Choroid plexus epithelial cell (primary cell): Measurements from ENCODE around the gene GEMIN7.
A peak's percentile ranks its signal among the peaks of the same experiment; 100 is the strongest.

Source experiments
- DNase-seq: peaks from one replicate; pipeline ENCODE4 v3.0.0-alpha.2; 2010; ENCODE audit warnings: low read depth
- H3K4me3 ChIP-seq: 2 replicates; pipeline ENCODE4 v1.5.1; 2011; ENCODE audit warnings: low read depth, mild to moderate bottlenecking, control low read depth, low read length, moderate library complexity
- TF ChIP-seq, protein P1 (sequence below): conservative IDR thresholded peaks from 2 replicates; pipeline ENCODE4 v1.5.1; 2011; ENCODE audit warnings: low read depth, mild to moderate bottlenecking, control low read depth, inconsistent platforms, low read length, moderate library complexity

Gene GEMIN7

DNA sequence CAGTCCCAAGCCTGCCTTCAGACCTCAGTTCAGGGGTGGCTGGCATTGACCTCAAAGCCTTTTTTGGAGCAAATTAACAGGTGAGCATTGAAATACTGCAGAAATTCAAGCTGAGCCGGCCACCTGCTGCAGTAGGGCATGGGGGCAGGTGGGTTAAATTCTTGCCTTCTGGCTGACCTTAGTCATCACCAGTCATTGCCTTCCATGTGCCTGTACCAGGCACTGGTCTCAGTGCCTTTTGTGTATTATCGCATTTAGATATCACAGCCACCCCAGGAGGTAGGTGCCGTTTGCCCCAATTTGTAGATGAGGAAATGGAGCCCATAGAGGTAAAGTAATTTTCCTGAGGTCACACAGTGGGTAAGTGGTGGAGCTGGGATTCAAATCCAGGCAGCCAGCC is 21.1 kb downstream of the GEMIN7 start:
- no peak overlapping the region for H3K4me3 ChIP-seq
- DNase-seq = no peak
- TF ChIP-seq, protein P1, sequence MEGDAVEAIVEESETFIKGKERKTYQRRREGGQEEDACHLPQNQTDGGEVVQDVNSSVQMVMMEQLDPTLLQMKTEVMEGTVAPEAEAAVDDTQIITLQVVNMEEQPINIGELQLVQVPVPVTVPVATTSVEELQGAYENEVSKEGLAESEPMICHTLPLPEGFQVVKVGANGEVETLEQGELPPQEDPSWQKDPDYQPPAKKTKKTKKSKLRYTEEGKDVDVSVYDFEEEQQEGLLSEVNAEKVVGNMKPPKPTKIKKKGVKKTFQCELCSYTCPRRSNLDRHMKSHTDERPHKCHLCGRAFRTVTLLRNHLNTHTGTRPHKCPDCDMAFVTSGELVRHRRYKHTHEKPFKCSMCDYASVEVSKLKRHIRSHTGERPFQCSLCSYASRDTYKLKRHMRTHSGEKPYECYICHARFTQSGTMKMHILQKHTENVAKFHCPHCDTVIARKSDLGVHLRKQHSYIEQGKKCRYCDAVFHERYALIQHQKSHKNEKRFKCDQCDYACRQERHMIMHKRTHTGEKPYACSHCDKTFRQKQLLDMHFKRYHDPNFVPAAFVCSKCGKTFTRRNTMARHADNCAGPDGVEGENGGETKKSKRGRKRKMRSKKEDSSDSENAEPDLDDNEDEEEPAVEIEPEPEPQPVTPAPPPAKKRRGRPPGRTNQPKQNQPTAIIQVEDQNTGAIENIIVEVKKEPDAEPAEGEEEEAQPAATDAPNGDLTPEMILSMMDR = no peak

DNA sequence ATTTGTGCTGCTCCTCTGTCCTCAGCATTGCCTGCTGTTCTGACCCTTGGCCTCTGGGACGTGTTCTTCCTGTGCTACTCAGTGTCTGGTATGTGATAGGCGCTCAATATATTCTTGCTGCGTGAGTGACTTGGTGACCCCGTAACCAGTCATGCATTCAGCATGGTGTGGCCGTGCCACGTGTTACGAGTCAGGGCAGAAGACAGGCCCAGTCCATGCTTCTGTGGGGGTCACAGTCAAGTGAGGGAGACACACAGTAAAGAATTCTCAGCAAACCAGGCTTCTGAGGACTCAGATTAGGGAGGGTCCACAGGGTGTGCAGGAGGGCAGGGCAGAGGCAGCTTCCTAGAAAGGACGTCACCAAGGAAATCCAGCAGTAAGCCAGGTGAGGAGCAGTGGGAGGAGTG is 21.8 kb downstream of the GEMIN7 start:
- TF ChIP-seq, protein P1 = no peak
- no peak overlapping the region for H3K4me3 ChIP-seq
- DNase-seq = peak; percentile 70

DNA sequence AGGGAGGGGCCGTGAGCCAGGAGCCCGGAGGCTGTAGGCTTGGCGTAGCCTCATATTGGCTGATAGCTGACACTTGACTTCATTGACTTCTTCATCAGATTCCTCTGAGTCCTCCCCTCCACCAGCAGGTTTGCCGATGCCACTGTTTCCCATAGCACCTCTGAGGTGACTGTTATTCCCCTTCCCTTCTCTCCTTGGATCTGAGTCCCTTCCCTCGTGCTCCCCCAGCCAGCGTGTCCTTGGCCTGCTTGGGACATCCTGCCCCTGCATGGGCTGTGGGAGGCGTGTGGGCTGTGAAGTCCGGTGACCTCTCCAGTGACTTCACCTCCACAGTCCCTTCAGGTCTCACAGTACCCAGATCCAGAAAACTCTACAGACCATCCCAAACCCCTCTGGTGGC is 22.7 kb downstream of the GEMIN7 start:
- TF ChIP-seq, protein P1 = no peak

DNA sequence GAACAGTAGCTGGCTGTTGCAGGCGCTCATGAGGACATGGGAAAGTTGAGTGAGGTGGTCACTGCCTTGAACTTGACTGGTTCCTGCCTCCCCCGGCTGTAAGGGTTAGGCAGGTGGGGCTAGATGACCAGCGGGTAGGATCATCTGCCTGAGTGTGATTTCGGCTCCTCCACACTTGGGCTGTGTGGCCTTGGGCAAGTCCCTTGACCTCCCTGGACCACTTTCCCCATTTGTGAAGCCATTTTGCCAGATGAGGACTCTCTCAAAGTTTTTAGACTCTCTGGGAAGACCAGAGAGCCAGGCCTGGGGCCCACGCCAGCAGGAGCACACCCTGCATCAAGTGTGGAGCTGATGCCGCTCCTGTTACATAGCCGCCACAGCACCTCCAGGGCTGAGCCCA is 23.4 kb downstream of the GEMIN7 start:
- TF ChIP-seq, protein P1 = no peak
- H3K4me3 ChIP-seq = no peak overlapping the region
- DNase-seq = no peak

More for the DNA sequence above, 22.7 kb downstream of the GEMIN7 start:
- no peak for DNase-seq
- no peak overlapping the region for H3K4me3 ChIP-seq

DNA sequence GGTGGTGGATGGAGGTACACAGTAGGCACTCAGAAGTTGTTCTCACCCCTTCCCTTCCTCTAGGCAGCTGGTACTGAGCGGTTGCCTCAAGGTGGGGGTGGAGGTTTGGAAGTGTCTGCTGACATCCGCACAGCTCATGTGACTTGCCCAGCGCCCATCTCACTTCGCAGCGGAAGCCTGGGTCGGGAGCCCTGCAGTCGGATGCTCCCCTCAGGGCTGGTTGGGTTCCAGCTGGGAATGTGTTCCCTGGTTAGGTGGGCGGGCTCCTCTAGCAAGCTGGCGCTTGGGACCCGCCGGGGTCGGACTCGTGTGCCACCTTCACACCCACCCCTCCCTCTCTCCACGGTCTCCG is 24.1 kb downstream of the GEMIN7 start:
- TF ChIP-seq, protein P1 = no peak
- peak; percentile 63 for DNase-seq
- H3K4me3 ChIP-seq = peak overlapping the region; percentile 2

DNA sequence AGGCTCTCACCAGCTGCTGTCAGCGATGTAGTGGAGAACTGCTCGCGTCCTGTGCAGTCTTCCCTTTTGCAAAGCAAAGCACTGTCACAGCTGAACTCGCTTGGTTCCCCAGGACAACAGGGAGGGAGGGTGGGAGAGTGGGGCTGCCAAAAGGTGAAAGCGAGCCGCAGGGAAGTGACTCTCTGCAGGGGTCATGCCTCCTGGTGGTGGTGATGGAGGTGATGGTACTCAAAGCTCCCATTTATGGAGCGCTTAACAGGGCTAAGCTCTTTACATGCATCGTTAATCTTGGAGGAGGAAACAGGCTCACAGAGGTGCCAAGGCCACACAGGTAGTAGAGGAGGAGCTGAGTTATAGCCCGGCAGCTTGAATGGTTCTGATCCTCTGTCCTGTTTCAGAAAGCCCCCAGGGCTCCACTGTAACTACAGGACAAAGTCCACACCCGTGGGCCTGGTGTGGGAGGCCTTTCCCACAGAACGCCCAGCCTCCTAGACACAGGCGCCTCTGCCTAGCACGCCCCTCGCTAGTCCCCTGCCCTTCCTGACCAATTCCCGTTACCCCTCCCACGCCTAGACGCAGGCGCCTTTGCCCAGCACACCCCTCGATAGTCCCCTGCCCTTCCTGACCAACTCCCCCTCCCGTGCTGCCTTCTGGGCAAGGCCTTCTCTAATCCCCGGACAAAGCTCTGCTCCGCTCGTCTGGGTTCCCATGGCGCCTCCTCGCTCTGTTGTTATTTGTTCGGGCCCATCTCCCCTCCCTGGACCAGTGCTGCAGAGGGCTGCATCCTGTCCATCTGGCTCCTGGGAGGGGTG is 24.7 kb downstream of the GEMIN7 start:
- no peak for DNase-seq
- peak overlapping the region; percentile 2 for H3K4me3 ChIP-seq
- TF ChIP-seq, protein P1 = peak; percentile 29
